Measurements from ENCODE around the gene SMPD4.
"Not testable (repeated sequence)": the region's sequence is repeated elsewhere in the genome, so short reads cannot be mapped to it uniquely, and the experiment has no call there.

Gene SMPD4

DNA sequence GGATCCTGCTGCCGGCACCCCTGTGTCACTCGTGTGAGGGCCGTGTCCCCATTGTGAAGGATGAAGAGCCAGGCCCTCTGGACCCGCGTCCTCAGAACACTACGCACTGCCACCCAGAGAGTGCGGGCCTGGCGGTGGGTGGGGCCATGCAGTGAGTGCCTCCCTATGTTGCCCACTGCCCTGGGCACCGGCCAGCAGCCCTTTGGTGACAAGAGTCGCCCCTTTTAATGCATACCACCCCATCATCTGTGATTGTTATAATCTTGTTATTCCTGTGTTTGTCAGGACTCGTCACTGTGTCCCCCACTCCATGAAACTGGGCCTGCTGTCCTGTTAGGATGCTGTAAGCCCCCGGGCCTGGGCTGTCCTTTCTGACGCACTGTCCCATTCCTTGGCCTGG, 43.1 kb downstream of the SMPD4 start:
- DNase-seq, result not testable (repeated sequence)

DNA sequence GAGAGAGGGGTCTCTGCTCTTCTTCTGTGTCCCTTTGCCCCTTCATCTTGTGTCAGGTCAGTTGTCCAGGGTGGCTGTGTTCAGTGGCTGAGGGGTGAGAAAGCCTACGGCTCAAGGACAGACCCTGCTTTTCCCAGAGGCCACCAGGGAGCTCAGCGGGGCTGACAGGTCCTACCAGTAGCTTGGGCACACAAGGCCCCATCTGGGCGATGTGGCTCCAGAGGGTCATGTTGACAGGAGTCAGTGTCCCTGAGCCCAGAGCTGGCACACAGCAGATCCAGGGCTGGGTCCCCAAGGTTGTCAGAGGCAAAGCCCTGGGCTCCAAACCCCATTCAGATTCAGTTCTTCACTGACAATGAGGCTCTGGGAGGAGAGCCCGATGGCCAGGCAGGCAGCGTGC, 44.3 kb downstream of the SMPD4 start:
- DNase-seq, result not testable (repeated sequence)

DNA sequence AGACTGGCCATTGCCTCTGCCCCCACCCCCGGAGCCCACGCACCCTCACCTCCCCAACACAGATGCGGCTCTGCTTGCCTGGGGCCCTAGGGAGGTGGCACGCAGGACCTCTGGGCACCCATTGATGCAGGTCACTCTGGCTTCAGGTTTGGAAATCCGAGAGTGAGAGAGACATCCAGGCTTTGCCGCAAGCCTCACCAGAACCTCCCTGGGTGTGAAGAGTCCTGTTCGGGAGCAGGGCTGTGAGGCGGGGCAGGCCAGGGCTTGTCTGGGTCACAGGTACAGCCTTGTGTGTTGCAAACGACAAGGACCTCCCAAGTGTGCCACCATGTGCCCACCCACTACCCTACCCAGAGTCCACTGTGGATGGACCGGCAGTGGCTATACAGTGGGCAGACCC, 44.9 kb downstream of the SMPD4 start:
- not testable (repeated sequence) for DNase-seq

- no peak for DNase-seq
Measured at GRCh38 chr2:130135692-130136541, 45.5 kb downstream of the SMPD4 start.

DNA sequence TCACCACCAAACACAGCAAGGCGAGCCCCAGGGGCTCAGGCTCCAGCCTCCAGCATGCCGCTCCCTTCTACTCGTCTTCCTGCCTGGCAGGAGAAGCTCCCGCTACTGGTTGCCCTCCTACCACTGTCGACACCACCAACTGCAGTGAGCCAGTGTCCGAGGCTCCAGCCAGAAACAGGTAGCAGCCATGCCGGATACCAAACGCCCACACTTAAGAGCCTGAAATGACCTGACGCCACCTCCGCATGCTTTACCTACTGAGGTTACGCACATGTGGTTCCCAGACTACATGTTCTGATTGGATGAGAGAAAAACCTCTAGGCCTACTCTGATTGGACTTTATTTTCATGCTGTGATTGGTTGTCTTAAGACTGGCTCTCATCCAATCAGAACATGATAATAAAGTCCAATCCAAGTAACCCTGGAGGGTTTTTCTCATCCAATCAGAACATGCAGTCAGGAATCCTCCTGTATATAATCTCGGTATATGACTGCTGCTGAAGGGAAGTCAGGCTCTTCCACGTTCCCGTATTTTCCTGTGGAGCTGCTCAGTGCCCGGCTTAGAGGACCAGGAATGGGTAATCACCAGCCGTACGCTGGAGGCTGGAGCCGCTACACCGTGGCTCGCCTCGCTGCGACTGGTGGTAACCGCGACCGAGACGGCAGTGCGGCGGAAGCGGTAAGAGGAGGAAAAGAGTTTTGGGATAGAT, 52.1 kb downstream of the SMPD4 start, which contains the start of gene POTEF:
Gene POTEF (minus strand): TSS at position 103 of the 710 bp plus-strand sequence. CDS start 8,707 bp downstream, outside the sequence.
- DNase-seq, result not testable (repeated sequence)

GRCh38 chr2:130128464-130128863, 52.9 kb downstream of the SMPD4 start:
- not testable (repeated sequence) for DNase-seq

DNA sequence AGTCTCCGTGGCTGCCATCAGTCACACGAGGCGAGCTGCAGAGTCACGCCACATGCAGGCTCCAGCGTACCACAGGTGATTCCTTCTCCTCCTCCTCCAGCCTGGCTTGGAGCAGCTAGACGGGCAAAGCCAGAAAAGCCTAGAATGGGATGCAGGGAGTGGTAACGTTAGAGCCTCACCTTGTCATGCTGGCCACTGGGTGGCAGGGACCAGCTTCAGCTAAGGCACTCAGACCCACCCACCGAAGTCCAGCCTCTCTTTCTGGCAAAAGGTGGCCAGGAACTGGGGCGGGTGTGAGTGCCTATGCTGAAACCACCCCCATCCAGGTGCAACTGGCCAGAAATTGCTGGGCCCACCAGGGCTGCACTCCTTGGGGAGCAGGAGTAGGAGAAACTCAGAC, 53.7 kb downstream of the SMPD4 start:
- DNase-seq, result not testable (repeated sequence)

DNA sequence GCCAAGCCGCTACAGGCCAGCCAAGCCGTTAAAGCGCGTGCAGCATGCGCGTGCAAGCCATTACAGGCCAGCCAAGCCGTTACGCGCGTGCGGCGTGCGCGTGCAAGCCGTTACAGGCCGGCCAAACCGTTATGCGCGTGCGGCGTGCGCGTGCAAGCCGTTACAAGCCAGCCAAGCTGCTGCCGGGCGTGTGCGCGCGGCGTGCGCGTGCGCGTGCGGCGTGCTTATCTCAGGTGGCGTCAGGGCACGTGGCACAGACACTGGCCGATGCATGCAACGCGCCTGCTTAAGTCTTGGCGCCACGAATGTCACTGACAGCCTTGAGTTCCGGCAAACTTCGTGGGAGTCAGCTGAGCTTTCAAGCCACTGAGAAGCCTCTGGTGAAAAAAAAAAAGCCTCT, 60.5 kb downstream of the SMPD4 start:
- DNase-seq, result not testable (repeated sequence)

DNA sequence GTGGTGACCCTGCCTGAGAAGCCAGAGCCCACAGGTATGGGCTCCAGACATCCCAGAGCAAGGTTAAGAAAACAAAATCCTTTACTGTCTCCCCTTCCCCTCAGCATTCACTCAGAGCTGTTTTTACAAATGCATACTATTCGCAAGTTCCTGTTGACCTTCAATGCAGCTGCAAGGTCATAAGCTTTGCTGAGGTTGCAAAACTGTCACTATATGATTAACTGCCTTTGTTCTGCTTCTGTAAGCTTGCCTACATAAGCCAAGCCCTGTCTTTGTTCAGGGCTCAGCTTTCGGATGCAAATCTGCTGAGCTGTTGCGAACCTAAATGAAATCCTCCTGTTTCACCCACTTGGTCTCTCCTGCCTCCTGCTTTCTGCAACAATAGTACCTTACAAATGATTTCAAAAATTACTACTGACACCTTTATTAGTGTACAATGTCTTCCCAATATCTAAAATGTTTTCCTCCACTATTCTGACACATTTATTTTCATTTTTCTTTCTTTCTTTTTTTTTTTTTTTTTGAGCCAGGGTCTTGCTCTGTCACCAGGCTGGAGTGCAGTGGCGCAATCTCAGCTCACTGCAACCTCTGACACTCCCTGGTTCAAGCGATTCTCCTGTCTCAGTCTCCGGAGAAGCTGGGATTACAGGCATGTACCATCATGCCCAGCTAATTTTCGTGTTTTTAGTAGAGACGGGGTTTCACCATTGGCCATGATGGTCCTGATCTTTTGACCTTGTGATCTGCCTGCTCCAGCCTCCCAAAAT, 78.6 kb downstream of the SMPD4 start:
- DNase-seq, result not testable (repeated sequence)
